ENCODE measurements around the gene FAM72A.
A peak's percentile ranks its signal among the peaks of the same experiment; 100 is the strongest.
"Not testable (repeated sequence)": the region's sequence is repeated elsewhere in the genome, so short reads cannot be mapped to it uniquely, and the experiment has no call there.

The FAM72A gene

DNA sequence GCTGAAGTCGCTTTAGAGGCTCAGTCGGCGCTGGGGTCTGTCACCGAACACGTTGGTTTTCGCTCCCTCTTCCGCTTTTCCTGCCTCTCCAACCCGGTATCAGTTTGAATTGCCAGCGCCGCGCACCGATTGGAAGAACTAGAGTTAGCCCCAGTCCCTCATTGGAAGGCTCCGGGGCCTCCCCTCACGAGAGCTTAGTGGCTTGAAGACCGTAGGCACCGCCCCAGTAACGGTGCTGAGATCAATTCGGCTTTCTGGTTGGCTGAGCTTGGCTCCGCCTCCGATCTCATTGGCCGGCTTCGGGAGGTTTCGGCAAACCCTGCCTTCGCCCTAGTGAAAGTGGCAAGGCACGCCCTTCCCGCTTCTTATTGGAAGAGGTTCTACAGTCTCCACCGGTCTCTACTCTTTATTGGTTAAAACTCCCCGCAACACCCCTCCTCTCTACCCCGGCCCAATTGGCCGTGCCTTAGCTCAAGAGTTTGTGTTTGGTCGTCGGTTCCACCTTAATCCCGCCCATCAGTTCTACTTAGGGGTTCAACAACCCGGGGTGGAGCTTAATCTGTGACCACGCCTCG, at the start of gene FAM72A:
Gene FAM72A, minus strand, starts transcription at position 51 of the 575 bp plus-strand sequence. CDS start 814 bp downstream, outside the sequence.
- peak; percentile 85 to 90 for DNase-seq (ENCODE audit: low read depth in 2 of 2)

- not testable (repeated sequence) for DNase-seq (ENCODE audit: low read depth in 2 of 2)
Observed at GRCh38 chr1:206250953-206251681, 48.5 kb upstream of the FAM72A start.

GRCh38 chr1:206246129-206246886, 43.7 kb upstream of the FAM72A start:
- not testable (repeated sequence) for DNase-seq (ENCODE audit: low read depth in 2 of 2)

DNA sequence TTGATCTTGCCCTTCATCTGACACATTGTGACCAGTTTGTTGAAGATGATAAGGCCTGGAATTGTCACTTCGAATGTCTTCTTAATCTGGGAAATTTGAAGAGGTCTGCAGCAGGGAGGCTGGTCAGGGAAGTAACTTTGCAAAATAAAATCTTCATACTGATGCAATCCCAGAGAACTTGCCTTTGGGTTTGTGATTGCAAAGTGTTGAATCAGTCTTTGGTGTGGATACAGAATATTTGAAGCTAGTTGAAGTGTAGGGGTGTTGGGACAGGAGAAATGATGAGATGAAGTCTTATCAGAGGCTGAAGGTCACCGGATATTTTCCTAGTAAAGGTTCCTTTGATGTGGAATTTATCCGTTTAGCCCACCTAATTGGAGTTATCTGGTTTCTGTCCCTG, 42.8 kb upstream of the FAM72A start:
- not testable (repeated sequence) for DNase-seq (ENCODE audit: low read depth in 2 of 2)

DNA sequence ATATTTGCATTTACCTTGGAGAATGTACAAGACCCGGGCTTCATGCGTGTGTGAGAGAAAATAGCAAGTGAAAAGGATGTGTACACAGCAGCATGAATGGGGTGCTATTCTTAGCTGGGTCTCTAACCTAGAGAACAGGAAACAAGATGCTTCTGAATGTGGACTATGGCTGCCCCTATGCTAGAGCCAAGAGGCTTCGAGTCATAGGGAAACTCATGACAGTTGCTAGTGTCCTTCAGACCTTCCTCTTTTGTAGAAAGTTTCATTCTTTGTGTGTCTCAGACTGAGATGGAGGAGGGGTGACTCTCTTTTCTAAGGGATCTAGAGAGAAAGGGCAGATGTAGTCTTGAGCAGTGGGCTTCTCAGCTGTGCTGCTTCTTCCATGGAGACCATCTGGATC, 40.7 kb upstream of the FAM72A start:
- DNase-seq (ENCODE audit: low read depth in 2 of 2): not testable (repeated sequence)

GRCh38 chr1:206240288-206240687, 37.6 kb upstream of the FAM72A start:
- DNase-seq (ENCODE audit: low read depth in 2 of 2): not testable (repeated sequence)

DNA sequence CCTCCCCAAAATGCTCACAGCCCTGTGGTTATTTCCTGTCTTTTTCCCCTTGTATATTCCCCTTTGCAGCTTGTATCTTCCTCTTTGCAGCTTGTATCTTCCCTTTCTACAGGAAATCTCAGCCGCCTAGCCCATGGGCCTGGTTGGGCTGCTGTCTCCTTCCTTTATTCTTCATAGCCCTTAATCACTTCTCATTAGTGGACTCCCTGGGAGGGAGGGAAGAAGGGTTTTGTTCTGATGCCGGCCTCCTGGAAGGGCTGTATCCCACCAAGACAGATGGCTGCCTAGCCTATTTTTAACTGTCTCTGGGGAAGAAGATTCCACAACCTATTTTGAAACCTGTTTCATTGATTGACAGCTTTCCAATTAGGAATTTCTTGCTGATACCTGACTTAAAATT, 32.6 kb upstream of the FAM72A start:
- not testable (repeated sequence) for DNase-seq (ENCODE audit: low read depth in 2 of 2)

GRCh38 chr1:206234189-206234916, 31.7 kb upstream of the FAM72A start:
- not testable (repeated sequence) for DNase-seq (ENCODE audit: low read depth in 2 of 2)

GRCh38 chr1:206232970-206233645, 30.5 kb upstream of the FAM72A start:
- DNase-seq (ENCODE audit: low read depth in 2 of 2): not testable (repeated sequence)

DNA sequence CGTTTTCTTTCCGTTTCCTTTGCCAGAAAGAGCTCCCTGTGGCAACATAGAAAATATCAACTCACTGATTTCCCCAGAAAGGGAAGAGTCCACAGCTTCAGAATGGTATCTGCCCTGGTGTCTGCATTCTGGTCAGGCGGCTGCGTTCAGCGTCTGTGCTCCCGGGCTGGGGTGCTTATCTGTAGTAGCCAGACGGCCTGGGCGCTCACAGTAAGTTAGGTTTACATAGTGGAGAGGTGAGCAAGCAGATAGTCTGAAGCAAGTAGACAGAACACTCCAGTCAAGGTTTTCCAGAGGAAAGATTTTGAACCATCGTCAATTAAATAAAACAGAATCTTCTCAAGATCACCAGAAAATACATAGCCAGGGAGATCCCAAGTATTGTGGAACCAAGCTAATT, 29.4 kb upstream of the FAM72A start:
- not testable (repeated sequence) for DNase-seq (ENCODE audit: low read depth in 2 of 2)

- not testable (repeated sequence) for DNase-seq (ENCODE audit: low read depth in 2 of 2)
Observed at GRCh38 chr1:206229286-206229685, 26.6 kb upstream of the FAM72A start.

GRCh38 chr1:206226886-206227285, 24.2 kb upstream of the FAM72A start:
- not testable (repeated sequence) for DNase-seq (ENCODE audit: low read depth in 2 of 2)

- not testable (repeated sequence) for DNase-seq (ENCODE audit: low read depth in 2 of 2)
Observed at GRCh38 chr1:206225386-206225785, 22.7 kb upstream of the FAM72A start.

- DNase-seq (ENCODE audit: low read depth in 2 of 2): not testable (repeated sequence)
Observed at GRCh38 chr1:206224190-206224776, 21.6 kb upstream of the FAM72A start.

GRCh38 chr1:206221585-206221984, 18.9 kb upstream of the FAM72A start:
- not testable (repeated sequence) for DNase-seq (ENCODE audit: low read depth in 2 of 2)

- DNase-seq (ENCODE audit: low read depth in 2 of 2): not testable (repeated sequence)
Observed at GRCh38 chr1:206220332-206221000, 17.8 kb upstream of the FAM72A start.

DNA sequence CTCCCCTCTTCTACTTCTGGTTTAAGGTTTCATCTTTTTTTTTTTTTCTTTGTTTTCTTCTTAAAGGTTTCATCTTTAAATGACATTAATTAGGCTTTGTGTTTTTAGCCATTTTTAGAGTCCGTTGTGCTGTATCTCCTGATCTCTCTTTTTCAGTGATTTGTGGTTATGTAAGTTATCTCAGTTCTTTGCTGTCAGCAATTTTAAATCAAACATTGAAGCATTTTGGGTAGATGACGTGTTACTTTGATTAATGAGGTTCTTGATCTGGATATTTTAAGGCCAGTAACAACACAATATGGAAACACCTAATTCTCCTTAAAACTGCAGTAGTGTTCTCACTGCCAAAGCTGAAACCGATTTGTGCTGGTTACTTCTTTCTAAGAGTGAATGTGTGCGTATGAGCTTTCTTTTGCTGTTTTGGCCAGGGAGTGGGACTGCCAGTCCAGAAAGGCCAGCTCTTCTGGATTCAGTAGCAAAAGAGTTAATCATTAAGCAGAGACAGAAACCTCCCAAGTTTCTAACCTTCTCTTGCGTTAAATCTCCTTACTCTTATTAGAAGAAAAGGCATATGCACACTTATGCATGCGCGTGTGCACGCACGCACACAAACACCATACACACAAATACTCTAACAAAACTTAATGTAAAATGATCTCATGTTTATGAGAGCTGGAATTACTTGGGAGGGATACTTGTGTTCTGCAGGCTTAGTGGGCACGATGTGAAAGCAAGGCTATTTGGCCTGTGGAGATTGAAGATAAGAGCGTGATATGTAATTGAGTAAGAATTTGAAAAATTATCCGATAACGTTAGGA, 17.1 kb upstream of the FAM72A start:
- not testable (repeated sequence) for DNase-seq (ENCODE audit: low read depth in 2 of 2)

- not testable (repeated sequence) for DNase-seq (ENCODE audit: low read depth in 2 of 2)
Observed at GRCh38 chr1:206218765-206219164, 16.1 kb upstream of the FAM72A start.

DNA sequence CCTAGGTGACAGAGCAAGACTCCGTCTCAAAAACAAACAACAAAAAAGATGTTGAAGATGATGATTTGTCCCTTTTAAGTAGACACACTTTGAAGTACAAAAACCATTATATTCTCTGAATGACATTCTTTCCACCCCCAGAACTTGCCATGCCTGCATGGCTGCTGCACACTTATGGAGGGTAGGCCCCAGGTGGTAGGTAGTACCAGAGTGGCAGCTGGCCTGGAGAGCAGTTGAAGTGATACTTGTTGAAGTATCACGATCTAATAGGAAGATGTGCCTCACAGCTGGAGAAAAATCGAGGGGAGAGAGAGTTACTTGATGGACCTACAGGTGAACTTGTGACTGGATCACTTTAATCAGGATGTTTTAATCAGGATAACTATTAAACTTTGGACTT, 15.6 kb upstream of the FAM72A start:
- not testable (repeated sequence) for DNase-seq (ENCODE audit: low read depth in 2 of 2)
